Stimulated activated effector memory CD8-positive, alpha-beta T cell treated with anti-CD3 and anti-CD28 coated beads, Interleukin-12 subunit alpha, Interleukin-12 subunit beta, amount 100 ng/mL, for 72 hours (primary cell): ENCODE measurements around the gene SLC13A4.
"Not testable (repeated sequence)": the region's sequence is repeated elsewhere in the genome, so short reads cannot be mapped to it uniquely, and the experiment has no call there.

ENCODE experiments used
- ATAC-seq: fragments of 150-1000 bp; cut with Tn5 transposase; 2 replicates; pipeline ENCODE4 v1.10.0; 2021
- DNase-seq, 2 donors: peaks; one replicate each; pipeline ENCODE4 v3.0.0; 2021 to 2022; ENCODE audit warnings: low spot score in 2 of 2
- H3K27ac Mint-ChIP-seq: one replicate; pipeline ENCODE4 v1.8.0; 2022; ENCODE audit warnings: mild to moderate bottlenecking, mixed read lengths
- H3K36me3 Mint-ChIP-seq: one replicate; pipeline ENCODE4 v1.8.0; 2022; ENCODE audit warnings: mild to moderate bottlenecking, mixed read lengths
- H3K4me1 Mint-ChIP-seq: one replicate; pipeline ENCODE4 v1.8.0; 2022; ENCODE audit warnings: mixed read lengths
- H3K4me3 Mint-ChIP-seq: one replicate; pipeline ENCODE4 v1.8.0; 2022; ENCODE audit warnings: mild to moderate bottlenecking, mixed read lengths
- H3K9me3 Mint-ChIP-seq: one replicate; pipeline ENCODE4 v1.8.0; 2022; ENCODE audit warnings: mixed read lengths

Gene SLC13A4

DNA sequence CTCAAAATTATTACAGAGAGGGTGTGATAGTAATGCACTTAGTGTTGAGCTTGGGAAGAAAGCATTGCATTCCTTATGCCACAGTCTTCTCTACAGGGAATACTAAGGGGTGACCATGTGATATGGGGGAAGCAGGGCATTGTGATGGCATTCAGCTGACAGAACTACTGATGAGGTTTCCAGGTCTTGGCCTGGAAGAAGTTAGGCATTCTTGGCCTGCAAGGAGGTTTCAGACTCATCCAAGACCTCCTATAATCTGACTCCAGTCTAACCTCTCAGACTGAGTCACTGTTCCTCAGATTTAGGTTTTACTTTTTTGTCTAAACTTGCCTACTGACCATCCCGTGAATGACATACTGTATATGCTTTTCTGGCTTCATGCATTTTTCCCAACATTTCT is 57.8 kb downstream of the SLC13A4 start:
- Mint-ChIP-seq H3K36me3 (peaks cover 31% of the 10 kb centered on the region), H3K9me3 (no peaks in the 10 kb centered on the region), H3K4me3 (no peak overlapping the region), H3K4me1 (peaks cover 28% of the 10 kb centered on the region), H3K27ac (no peak overlapping the region)
- DNase-seq (no peak), ATAC-seq (no peak)

- no peak overlapping the region for H3K4me3 Mint-ChIP-seq
- H3K27ac Mint-ChIP-seq = no peak overlapping the region
- DNase-seq (no peak), ATAC-seq (no peak)
- peaks cover 32% of the 10 kb centered on the region for H3K4me1 Mint-ChIP-seq
- no peaks in the 10 kb centered on the region for H3K9me3 Mint-ChIP-seq
- peaks cover 27% of the 10 kb centered on the region for H3K36me3 Mint-ChIP-seq
Measured at GRCh38 chr7:135669774-135670173, 58.2 kb downstream of the SLC13A4 start.

GRCh38 chr7:135668852-135669395 is 59.1 kb downstream of the SLC13A4 start:
- H3K4me1 Mint-ChIP-seq = peaks cover 41% of the 10 kb centered on the region
- ATAC-seq, H3K4me3 Mint-ChIP-seq: not testable (repeated sequence)

DNA sequence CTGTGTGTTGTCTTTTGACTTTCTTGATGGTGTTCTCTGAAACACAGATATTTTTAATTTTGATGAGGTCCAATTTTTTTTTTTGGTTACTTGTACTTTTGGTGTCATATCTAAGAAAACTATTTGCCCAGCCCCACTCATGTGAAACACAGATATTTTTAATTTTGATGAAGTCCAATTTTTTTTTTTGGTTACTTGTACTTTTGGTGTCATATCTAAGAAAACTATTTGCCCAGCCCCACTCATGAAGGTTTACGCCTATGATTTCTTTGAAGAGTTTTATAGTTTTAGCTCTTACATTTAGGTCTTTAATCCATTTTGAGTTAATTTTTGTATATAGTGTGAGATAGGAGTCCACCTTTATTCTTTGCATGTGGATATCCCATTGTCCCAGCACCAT is 60.4 kb downstream of the SLC13A4 start:
- H3K4me1 Mint-ChIP-seq = peaks cover 42% of the 10 kb centered on the region
- DNase-seq, H3K9me3 Mint-ChIP-seq, H3K27ac Mint-ChIP-seq, H3K4me3 Mint-ChIP-seq, ATAC-seq: not testable (repeated sequence)
- peaks cover 11% of the 10 kb centered on the region for H3K36me3 Mint-ChIP-seq

More at GRCh38 chr7:135668852-135669395, 59.1 kb downstream of the SLC13A4 start:
- not testable (repeated sequence) for H3K9me3 Mint-ChIP-seq, DNase-seq, H3K27ac Mint-ChIP-seq
- H3K36me3 Mint-ChIP-seq = peaks cover 19% of the 10 kb centered on the region

- DNase-seq (no peak), ATAC-seq (no peak)
- Mint-ChIP-seq H3K27ac (no peak overlapping the region), H3K4me1 (peaks cover 44% of the 10 kb centered on the region), H3K9me3 (no peaks in the 10 kb centered on the region), H3K36me3 (peaks cover 18% of the 10 kb centered on the region), H3K4me3 (no peak overlapping the region)
Measured at GRCh38 chr7:135666846-135667245, 61.1 kb downstream of the SLC13A4 start.

GRCh38 chr7:135666156-135666555 is 61.8 kb downstream of the SLC13A4 start:
- no peaks in the 10 kb centered on the region for H3K9me3 Mint-ChIP-seq
- DNase-seq (no peak), ATAC-seq (no peak)
- H3K4me3 Mint-ChIP-seq = no peak overlapping the region
- H3K36me3 Mint-ChIP-seq = peaks cover 18% of the 10 kb centered on the region
- peaks cover 50% of the 10 kb centered on the region for H3K4me1 Mint-ChIP-seq
- H3K27ac Mint-ChIP-seq = no peak overlapping the region

- no peaks in the 10 kb centered on the region for H3K9me3 Mint-ChIP-seq
- DNase-seq (no peak), ATAC-seq (no peak)
- peaks cover 48% of the 10 kb centered on the region for H3K4me1 Mint-ChIP-seq
- peaks cover 18% of the 10 kb centered on the region for H3K36me3 Mint-ChIP-seq
- H3K27ac Mint-ChIP-seq = no peak overlapping the region
- no peak overlapping the region for H3K4me3 Mint-ChIP-seq
Measured at GRCh38 chr7:135665042-135665441, 62.9 kb downstream of the SLC13A4 start.

GRCh38 chr7:135664046-135664589 is 63.9 kb downstream of the SLC13A4 start:
- Mint-ChIP-seq H3K9me3 (no peaks in the 10 kb centered on the region), H3K4me1 (peaks cover 39% of the 10 kb centered on the region), H3K36me3 (peaks cover 18% of the 10 kb centered on the region), H3K27ac (peak overlapping the region; percentile 48), H3K4me3 (peak overlapping the region; percentile 95)
- ATAC-seq = peak; percentile 80
- no peak for DNase-seq

DNA sequence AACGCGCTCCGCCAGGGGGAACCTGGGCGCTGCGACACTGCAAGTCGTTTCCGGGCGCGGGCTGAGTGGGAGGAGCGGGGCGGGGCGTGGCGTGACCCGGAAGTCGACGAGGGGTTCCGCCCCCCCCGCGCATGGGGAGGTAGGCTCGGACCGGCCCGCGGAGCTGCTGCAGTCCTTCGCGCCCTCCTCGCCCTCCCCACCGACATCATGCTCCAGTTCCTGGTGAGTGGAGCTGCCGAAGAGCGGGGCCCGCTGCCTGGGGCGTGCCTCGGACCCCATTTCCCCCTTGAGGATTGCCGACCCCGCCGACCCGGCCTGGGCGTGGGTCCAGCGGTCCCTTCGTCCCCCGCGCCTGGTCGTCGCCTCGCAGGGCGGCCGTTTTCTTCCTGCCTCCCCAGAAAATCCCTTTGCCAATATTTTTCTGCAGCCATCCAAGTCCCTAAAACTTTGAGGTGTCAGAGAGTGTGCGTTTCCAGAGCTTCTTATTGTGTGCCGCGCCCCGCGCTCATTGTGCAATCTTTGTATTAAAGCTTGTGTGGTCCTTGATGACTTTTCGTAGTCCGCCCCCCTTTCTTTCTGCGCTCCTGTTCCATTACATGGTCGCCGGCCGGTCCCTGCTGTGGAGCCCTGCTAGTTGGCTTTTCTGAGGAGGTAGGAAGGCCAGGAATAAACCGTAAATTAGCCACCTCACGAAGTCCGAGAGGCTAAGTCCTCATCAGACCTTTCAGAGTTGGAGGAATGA is 65.4 kb downstream of the SLC13A4 start, which contains the start of gene STMP1:
STMP1 (plus strand) TSS at position 142 of the 742 bp plus-strand sequence.
- Mint-ChIP-seq H3K27ac (peak within 1 kb of the TSS; percentile 96), H3K4me1 (peaks cover 39% of the 10 kb centered on the region), H3K36me3 (peaks cover 18% of the 10 kb centered on the region), H3K9me3 (no peaks in the 10 kb centered on the region), H3K4me3 (peak within 1 kb of the TSS; percentile 95)
- ATAC-seq = peak; percentile 91
- peak; percentile 94 to 98 for DNase-seq

- Mint-ChIP-seq H3K4me3 (peak overlapping the region; percentile 95), H3K36me3 (peaks cover 18% of the 10 kb centered on the region), H3K4me1 (peaks cover 39% of the 10 kb centered on the region), H3K27ac (peak overlapping the region; percentile 96), H3K9me3 (no peaks in the 10 kb centered on the region)
- ATAC-seq (peak; percentile 2), DNase-seq (no peak)
Measured at GRCh38 chr7:135662123-135662372, 65.9 kb downstream of the SLC13A4 start.

GRCh38 chr7:135661311-135662122 is 66.5 kb downstream of the SLC13A4 start:
- H3K36me3 Mint-ChIP-seq = peaks cover 17% of the 10 kb centered on the region
- peaks cover 35% of the 10 kb centered on the region for H3K4me1 Mint-ChIP-seq
- no peaks in the 10 kb centered on the region for H3K9me3 Mint-ChIP-seq
- ATAC-seq (no peak), DNase-seq (no peak)
- peak overlapping the region; percentile 96 for H3K27ac Mint-ChIP-seq
- H3K4me3 Mint-ChIP-seq = peak overlapping the region; percentile 95

DNA sequence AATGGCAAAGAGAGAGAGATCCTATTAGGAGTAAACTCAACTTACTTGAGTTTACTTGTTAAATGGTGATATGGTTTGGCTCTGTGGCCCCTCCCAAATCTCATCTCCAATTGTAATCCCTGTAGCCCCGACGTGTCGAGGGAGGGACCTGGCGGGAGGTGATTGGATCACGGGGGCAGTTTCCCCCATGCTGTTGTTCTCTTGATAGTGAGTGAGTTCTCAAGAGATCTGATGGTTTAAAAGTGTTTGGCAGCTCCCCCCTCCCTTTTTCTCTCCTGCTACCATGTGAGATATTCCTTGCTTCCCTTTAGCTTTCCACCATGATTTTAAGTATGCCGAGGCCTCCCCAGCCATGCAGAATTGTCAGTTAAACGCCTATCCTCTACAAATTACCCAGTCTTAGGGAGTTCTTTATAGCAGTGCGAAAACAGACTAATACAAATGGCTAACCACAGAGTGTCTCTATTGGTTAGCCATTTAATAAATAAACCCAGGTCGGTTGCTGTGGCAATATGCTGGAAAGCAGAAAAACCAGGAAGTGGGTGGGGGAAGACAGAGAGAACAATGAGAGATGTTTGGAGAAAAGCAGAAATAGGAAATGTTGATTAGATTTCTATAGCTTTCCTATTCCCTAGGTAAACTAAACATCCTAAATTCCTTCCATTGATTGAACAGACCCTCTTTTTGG is 68.7 kb downstream of the SLC13A4 start:
- no peak overlapping the region for H3K27ac Mint-ChIP-seq
- H3K36me3 Mint-ChIP-seq = peaks cover 11% of the 10 kb centered on the region
- no peak overlapping the region for H3K4me3 Mint-ChIP-seq
- ATAC-seq = no peak
- no peak for DNase-seq
- no peaks in the 10 kb centered on the region for H3K9me3 Mint-ChIP-seq
- H3K4me1 Mint-ChIP-seq = peaks cover 18% of the 10 kb centered on the region

- no peak for ATAC-seq
- no peak for DNase-seq
- no peak overlapping the region for H3K27ac Mint-ChIP-seq
- H3K9me3 Mint-ChIP-seq = no peaks in the 10 kb centered on the region
- H3K36me3 Mint-ChIP-seq = peaks cover 11% of the 10 kb centered on the region
- no peak overlapping the region for H3K4me3 Mint-ChIP-seq
- peaks cover 10% of the 10 kb centered on the region for H3K4me1 Mint-ChIP-seq
Measured at GRCh38 chr7:135658564-135658963, 69.4 kb downstream of the SLC13A4 start.

- H3K36me3 Mint-ChIP-seq = peaks cover 14% of the 10 kb centered on the region
- H3K9me3 Mint-ChIP-seq = no peaks in the 10 kb centered on the region
- H3K4me1 Mint-ChIP-seq = no peaks in the 10 kb centered on the region
- no peak overlapping the region for H3K27ac Mint-ChIP-seq
- no peak for ATAC-seq
- no peak for DNase-seq
- no peak overlapping the region for H3K4me3 Mint-ChIP-seq
Measured at GRCh38 chr7:135653340-135654080, 74.5 kb downstream of the SLC13A4 start.
